ENCODE results near the gene ZBTB46.

Gene ZBTB46

DNA sequence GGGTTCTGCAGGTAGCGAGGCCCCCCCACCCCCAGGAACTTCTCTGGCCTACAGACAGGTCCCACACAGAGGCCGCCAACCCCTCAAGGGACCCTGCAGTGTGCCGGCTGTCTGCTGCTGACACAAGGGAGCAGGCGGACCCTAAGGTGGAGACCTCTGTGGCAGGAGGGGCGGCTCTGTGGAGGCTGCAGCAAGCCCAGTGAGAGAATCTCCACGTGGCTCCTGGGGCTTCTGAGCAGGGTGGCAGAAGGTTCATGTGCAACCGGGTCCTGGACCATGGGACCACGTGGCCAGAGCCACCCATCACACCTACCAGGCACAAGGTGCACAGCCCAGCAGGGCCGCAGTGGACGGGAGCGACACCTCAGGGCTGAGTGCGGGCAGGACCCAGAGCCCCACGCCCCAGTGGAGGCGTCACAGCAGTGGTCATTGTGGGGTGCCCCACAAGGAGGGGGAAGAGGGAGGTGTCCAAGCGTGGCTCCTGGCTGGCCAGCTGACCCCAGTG is 127.5 kb downstream of the ZBTB46 start:
- no peak for DNase-seq

- no peak for DNase-seq
Measured at GRCh38 chr20:63702751-63703470, 128.2 kb downstream of the ZBTB46 start.

- no peak for DNase-seq
Measured at GRCh38 chr20:63702036-63702665, 128.9 kb downstream of the ZBTB46 start.

- DNase-seq = no peak
Measured at GRCh38 chr20:63701329-63702035, 129.6 kb downstream of the ZBTB46 start.

GRCh38 chr20:63701051-63701328 is 130.1 kb downstream of the ZBTB46 start:
- DNase-seq = no peak

DNA sequence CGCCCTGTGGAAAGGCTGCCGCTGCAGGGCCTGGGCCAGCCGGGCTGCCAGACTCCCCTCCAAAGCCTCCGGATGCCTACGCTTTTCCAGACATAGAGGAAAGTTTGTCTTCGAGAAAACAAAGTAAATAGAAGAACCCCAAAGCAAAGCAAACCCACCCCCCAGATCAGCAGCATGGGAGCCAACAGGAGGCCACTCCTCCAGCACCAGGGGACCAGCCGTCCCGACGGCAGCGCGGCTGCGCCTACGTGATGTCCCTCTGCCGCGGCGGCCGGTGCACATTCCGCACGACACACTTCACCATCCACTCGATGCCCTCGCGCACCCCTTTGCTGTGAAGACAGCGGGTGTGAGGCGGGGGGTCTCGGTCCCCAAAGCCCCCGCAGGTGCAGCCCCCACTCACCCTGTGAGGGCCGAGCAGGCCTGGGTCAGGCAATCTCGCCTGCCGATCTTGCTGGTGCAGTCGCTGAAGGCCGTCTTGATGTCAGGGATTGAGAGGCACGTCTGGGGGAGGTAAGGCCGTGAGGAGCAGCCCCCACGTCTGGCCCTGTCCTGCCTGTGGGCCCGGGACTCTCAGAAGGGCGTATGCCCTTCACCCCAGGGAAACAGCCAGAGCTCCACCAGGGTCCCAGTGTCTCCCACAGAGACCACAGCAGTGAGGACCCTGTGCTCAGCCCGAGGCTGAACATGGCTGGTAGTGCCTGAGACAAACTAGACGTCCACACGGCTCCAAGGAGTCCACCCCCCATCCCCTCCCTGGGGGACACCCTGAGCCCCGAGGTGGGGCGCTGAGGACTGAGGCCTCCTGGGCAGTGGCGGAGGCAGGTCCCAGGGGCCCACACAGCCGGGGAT is 130.6 kb downstream of the ZBTB46 start:
- DNase-seq = no peak

DNA sequence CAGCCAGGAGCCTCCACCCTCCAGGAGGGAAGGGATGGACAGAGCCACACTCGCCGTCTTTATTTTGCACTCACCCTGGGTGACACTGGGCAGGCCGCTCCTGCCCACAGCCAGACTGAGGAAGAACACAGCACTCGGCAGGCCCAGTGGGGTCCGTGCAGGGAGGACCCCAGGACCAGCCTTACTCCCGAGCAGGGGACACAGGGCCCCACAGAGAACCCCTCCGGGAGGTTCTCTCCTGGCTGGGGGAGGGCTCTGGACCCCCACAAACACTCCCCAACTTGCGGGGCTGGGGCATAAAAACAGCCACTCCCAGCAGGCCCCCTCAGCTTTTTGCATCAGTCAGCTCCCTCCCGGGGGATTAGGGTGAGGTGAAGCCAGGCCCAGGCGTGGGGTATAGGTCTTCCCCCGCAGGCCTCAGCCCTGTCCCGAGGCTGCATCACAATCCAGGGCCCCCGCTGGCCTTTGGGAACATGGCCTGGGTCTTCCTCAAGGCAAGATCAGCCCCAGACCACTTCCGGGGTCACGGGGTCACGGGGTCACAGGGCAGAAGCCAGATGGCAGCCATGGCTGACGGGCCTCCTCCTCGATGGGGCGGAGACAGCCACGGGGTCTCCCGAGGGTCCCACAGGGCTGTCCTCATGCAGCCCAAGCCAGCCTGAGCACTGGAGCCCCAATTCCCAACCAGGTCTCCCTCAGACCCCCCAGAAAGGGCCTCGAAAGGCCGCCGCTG is 131.4 kb downstream of the ZBTB46 start:
- DNase-seq = no peak

DNA sequence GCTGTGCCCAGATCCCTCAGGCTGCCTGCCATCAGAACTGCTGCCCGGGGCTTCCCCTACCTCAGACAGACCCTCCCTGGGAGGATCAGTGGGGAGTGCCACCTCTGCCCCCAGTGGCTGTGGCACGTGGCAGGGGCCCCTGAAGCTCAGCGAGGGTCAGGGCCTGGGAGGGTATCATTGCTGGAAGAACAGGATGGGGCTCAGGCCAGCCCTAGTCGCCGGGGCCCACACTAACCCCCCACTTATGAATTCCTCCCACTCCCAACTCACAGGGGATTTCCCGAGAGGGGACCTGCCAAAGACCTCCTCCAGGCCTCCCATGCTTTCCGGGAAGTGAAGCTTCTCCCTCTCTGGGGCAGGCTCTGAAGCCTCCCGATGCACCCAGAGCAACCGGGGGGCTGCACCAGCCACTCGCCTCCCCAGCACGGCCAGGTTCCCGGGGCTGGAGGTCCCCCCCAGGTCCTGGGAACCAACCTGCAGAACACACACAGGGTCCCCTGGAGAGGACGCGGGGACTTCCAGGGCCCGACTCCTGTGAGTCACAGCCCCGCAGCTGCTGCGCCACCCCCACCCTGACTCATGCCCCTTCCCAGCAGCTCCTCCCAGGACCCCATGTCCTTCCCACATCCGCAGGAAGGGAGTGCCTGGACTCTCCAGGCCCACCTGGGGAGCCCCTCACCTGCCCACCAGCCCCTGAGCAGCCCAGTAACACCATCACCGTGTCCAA is 132.2 kb downstream of the ZBTB46 start:
- no peak for DNase-seq

DNA sequence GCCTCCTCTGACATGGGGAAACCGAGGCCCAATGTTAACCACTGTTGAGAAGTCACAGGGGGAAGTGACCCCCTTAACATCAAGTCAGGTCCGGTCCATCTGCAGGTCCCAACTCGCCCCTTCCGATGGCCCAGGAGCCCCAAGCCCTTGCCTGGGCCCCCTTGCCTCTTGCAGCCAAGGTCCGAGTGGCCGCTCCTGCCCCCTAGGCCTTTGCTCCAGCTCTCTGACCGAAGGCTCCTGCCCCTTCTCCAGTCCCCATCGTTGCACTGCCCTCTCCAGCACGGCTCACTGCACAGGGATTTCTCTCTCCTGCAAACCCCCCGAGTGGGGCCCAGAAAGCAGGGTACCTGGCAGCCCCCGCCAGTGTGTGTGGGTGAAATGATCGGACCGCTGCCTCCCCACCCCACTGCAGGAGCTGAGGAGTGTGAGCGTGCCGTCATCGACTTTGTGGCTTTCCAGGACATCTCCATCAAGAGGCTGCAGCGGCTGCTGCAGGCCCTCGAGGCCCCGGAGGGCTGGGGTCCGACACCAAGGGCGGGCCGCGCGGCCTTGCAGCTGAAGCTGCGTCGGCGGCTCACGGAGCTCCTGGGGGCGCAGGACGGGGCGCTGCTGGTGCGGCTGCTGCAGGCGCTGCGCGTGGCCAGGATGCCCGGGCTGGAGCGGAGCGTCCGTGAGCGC is 133.1 kb downstream of the ZBTB46 start:
- no peak for DNase-seq

- no peak for DNase-seq
Measured at GRCh38 chr20:63697357-63697867, 133.7 kb downstream of the ZBTB46 start.

GRCh38 chr20:63696628-63697356 is 134.3 kb downstream of the ZBTB46 start, which contains the start of gene TNFRSF6B:
Gene TNFRSF6B, plus strand, starts transcription at chr20:63696652. Its CDS starts 116 bp downstream, at chr20:63696768.
- DNase-seq = no peak

DNA sequence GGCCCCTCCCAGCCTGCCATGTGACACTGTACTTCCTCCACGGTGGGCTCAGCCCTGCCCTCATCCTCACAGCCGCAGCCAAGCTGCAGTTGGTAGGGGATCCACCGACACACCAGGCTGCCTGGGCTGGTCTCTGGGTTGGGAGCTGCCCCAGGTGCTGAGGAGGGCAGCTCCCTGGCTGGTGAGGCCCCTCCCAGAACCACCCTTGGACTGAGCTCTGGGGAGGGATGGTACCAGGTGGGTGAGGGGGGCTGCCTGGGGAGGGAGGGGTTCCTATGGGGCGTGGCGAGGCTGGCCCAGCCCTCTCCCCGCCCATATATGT is 134.8 kb downstream of the ZBTB46 start:
- no peak for DNase-seq

DNA sequence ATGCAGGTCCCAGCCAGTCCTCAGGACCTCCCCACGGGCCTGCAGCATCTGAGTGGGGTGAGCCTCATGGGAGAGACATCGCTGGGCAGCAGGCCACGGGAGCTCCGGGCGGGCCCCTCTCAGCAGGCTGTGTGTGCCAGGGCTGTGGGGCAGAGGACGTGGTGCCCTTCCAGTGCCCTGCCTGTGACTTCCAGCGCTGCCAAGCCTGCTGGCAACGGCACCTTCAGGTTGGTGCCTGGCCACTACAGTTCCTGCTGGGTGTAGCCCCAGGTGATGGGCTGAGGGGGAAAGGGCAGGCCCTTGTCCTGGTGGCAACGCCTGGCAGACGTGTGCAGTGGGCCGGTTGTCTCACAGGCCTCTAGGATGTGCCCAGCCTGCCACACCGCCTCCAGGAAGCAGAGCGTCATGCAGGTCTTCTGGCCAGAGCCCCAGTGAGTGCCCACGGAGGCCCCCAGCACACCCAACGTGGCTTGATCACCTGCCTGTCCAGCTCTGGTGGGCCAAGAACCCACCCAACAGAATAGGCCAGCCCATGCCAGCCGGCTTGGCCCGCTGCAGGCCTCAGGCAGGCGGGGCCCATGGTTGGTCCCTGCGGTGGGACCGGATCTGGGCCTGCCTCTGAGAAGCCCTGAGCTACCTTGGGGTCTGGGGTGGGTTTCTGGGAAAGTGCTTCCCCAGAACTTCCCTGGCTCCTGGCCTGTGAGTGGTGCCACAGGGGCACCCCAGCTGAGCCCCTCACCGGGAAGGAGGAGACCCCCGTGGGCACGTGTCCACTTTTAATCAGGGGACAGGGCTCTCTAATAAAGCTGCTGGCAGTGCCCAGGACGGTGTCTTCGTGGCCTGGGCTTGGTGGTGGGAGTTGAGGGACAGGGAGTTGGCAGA is 135.4 kb downstream of the ZBTB46 start:
- no peak for DNase-seq

GRCh38 chr20:63694584-63695423 is 136.3 kb downstream of the ZBTB46 start:
- DNase-seq = no peak

GRCh38 chr20:63693733-63694583 is 137.1 kb downstream of the ZBTB46 start:
- no peak for DNase-seq
